ENCODE results near the gene CAMTA1.

CAMTA1 gene

DNA sequence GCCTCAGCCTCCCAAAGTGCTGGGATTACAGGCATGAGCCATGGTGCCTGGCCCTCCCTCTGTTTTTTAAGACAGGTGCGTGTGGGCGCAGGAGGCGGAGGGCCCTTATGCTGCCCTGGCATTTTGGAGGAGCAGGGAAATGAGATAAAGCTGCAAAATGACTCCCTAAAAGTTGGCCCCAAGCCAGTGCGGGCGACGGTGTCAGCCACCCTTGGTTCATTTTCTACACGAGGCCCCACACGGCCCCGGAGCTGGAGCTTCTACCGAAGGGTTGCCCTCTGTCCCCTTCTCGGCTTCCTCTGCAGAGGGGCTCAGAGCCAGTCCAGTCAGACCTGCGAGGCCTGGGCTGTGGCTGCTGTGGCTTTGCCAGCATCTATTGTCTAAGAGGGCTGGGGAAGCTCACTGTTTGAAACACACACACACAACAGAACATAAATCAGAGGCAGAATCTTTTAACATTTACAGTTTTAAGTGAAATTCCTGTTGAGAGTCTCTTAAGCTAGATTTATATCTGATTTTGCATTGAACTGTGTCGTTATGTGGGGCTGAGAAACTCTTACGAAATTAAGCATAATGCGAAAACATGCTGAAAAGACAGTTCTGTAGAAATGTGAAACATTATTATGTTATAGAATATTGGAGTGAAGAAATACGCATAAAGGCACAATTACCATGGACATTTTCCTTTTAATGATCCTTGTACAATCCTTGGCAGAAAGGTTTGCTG lies 255.9 kb downstream of the CAMTA1 start:
- DNase-seq (ENCODE audit: low spot score), result no peak

DNA sequence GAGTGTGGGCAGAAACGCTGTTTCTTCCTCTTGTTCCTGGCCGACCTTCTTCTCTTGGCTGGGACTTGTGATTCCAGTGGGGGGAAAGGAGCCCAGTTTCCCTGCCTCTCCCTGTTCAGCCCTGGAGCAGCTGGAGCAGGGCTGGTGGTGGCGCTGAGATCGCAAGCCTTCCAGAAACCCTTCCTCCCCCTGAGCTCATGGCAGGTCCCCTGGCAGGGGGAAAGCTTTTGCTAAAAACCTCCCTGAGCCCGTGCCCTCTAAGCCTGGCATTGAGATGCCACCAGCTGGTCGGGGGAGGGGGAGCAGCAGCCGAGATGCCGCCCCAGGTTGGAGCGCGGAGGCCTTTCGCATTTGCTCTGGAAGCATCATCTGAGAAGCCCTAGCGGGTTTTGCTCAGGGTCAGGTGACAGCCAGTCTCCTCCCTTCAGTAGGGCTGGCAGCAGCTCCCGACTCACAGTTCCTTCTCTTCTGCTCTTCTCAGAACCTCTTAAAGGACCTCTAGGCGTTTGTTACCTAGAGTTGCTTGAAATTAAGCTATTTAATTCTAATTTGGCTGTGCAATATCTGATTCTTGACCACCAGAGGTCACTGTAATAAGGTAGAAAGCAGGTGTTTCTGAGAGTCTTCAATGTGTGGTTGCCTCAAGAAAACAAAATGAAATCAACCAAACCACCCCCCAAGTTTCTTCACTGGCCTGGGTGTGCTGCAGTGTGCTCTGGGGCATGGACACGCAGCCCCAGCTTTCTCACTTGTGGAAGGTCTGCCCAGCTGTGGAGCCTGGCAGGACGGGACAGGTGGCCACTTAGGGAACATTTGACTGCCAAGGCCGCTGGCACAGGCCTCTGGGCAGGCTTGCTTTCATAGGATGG lies 257.3 kb downstream of the CAMTA1 start:
- peak; percentile 81 for DNase-seq (ENCODE audit: low spot score)

DNA sequence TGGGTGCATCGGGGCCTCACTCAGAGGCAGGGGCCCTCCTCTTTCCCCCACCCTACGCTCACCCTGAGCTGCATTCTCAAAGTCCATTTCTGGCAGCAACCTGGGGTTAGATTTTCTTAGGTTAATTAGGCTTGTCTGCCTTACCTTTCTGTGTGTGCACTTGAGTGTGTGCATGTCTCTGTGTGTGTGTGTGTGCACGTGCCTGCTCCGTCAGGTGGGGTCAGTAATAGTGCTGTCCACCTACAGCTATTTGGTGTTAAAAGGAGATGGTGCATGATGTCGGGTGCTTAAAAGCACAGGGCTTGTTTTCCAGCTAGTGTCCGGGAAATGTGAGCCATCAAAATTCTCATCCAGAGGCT lies 257.9 kb downstream of the CAMTA1 start:
- no peak for DNase-seq (ENCODE audit: low spot score)

DNA sequence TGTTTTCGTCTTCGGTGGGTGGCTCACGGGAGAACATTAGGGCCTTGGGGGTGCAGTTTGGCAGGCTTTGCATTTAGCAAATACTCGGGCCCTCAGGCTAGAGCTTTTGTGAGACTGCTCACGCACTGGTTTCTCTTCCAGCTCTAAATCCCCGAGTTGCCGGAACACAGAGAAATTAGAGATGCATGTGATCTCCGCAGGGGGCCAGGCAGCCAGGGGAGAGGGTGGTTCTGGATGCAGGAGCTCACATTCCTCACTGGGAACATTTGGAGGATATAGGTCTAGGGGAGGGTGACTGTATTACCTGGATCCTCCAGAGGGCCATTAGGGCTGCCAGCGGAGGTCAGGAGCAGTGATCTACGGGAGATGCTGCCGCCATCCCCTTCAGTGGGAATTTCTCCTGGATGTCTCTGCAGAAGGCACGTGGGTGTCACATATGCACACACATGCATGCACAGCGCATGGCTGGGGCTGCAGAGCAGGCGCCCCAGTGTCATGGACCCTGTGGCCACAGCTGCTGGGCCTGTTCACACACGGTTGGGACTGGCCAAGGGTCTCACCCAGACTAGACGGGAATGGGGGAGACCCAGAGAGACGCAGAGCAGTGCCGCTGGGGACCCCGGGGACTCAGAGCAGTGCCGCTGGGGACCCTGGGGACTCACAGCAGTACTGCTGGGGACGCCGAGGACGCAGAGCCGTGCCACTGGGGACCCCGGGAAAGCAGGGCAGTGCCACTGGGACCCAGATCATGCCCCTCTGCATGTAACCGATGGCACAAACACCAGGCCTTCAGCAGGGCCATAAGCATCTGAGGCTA lies 258.7 kb downstream of the CAMTA1 start:
- no peak for DNase-seq (ENCODE audit: low spot score)

DNA sequence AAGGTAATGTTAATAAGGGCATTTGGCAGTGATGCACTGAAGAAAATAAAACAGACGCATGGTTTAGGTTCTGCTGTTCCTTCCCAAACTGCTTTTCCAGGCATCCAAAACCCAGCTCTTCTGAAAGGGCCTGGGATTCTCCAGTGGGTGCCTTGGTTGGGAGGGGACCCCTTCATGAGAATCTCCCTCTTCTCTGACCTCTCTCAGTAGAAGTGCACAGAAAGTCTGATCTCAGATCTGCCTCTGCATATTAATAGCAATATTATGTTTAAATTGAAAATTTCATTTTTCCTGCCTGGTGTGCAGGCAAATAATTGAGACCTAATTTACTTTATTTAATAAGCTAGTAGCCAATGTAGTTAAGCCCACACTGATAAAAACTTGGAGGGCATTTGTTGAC lies 260.6 kb downstream of the CAMTA1 start:
- no peak for DNase-seq (ENCODE audit: low spot score)

DNA sequence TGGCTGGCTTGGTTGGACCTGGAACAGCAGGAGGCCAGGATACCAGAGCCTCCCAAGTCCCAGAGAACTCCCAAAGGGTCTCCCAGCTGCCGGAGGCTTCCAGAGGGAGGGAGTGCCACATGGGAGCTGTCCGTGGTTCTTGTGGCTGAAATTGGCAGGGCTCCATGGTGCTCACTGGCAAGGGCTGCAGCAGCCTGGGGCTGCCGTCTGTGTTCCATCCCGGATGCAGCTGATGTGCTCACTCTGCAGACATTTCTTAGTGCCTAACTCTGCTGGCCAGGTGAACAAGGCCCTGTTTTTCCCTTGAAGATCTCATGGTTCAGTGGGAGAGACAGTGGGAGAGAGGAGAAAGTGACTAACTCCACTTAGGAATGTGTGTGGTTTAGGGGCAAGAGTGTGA lies 261.1 kb downstream of the CAMTA1 start:
- DNase-seq (ENCODE audit: low spot score), result peak; percentile 20

DNA sequence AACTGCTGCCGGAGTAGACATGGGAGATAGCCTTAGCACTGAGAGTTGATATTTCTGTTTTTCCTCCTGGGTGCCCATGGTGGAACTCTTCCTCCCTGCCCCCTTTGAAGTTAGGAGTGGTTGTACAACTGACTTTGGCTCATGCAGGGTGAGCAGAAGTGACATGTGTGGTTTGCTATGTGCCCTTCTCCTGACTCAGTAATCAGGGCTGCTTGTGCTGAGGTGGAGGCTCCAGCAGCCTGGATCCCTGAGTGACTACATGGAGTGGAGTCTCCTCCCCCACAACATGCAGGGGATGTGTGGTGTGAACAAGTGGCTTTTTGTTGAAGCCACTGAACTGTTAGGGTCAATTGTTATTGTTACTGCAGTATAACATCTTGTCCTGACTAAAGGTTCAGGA lies 261.6 kb downstream of the CAMTA1 start:
- DNase-seq (ENCODE audit: low spot score), result no peak

DNA sequence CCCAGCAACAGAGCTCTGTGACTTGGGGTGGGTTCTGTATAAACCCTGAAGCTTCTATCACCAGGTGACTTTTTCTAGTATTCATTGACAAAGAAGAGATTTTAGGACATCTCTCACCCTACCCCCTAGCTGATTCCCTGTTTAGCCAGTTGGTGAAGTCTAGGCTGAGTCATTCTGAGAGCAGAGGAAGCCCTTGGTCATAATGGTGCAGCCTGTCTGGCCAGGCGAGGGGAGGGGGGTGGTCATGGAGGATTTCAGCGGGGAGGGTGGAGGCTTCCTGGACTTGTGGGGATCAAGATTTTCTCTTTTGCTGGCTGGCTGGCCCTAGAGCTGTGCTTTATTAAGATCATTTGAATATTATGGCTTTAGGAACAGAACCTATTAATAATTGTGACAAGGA lies 262.6 kb downstream of the CAMTA1 start:
- no peak for DNase-seq (ENCODE audit: low spot score)

DNA sequence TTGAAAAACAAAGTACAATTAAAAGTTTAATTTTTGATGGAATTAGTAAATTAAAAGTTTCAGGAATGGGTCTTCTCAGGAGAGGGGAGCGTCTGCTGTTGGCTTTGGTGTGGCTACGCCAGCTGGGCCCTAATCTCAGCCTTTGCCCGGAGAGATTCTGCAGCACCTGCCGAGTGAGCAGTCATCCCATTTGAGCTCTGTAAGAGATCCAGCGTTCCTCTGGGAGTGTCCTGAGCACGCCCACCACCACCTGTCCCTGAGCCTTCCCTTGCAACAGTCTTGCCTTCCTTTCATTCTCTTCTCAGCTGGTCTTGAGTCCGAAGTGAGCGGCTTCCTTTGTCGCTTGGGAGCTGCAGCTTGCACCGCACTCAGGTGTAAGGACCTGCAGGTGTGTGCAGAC lies 263.1 kb downstream of the CAMTA1 start:
- no peak for DNase-seq (ENCODE audit: low spot score)

DNA sequence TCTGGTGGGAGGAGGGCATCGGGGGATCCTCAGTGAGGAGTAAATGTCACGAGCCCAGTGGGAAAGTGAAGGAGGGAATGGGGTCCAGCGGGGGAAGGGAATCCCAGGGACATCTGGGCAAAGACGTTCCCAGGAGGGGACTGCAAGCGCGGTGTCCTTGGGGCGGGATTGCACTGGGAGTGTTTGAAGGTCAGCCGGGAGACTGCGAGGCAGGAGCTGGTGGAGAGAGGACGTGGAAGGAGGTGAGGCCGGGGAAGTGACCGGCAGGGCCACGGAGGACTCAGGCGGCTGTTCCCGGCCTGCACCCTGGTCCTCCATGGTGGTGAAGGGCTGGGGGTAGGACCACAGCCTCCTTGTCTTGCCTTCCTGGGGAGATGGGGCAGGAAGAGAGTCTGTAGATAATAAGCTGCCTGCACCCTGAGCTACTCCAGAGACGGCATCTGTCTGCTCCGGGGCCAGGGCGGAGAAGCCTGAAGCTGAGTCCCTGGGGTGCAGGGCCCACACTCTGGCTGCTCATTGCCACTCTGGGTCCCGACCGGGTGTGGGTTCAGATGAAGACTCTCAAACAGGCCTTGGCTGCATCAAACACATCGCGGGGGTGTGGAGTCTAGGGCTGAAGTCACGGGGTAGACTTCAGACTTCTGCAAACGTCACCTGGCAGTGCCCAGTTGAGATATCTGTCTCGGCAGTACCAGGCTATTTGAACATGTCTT lies 264.8 kb downstream of the CAMTA1 start:
- no peak for DNase-seq (ENCODE audit: low spot score)

DNA sequence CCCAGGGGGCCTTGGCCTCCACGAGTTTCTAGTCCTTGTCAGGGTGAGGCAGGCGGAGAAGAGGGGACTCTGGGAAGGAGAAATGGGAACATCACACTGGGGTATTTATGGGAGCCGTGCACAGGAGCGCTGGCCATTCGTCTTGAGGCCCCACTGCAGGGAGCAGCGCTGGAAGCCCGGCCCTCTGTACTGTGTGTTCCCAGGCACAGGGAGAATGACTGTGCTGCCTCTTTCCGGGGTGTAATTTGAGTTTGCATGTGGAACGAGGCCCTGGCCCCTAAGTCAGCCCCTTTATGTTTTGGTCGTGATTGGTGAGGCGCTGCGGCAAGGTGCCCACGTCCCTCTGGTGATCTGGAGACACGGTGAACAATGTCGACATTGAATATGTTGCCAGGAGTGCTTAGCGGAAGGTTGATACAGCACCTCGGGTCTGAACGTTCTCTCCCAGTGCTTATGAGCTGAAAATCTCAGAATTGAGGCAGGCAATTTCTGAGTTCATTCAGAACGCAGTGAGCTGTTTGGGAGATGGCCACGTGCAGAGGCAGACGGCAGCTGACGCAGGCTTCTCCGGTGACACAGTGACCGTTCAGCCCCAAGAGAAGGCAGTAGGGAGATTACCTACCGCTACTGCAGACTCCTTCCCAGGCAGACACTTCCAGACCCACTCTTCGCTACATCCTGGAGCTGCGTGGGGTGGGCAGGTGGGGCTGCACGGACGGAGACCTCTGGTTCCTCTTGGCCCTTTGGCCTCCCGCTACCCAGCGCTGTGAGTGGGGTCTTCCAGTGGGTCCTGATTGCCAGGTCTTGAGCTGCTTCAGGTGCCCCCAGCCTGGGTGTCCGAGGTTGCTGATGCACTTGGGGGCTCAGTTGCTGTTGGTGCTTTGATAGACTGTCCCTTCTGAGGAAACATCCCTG lies 265.8 kb downstream of the CAMTA1 start:
- DNase-seq (ENCODE audit: low spot score), result no peak

DNA sequence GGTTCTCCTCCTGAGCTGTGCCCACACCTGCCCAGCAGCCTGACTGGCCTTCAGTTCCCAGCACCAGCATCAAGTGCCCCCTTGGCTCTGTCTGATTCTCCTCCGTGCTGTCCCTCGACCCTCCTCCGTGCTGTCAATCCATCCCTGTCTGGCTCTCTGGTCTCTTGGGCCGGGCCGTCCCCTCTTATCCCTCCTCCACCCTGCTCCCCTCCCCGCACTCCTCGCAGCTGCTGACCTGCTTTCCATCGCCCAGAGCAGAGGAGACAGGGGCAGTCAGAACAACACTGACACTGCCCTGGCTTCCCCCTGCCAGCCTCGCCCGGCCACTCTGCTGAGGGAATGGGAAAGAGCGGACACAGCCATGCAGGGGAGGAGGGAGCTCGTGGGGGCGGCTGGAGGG lies 267.4 kb downstream of the CAMTA1 start:
- no peak for DNase-seq (ENCODE audit: low spot score)

DNA sequence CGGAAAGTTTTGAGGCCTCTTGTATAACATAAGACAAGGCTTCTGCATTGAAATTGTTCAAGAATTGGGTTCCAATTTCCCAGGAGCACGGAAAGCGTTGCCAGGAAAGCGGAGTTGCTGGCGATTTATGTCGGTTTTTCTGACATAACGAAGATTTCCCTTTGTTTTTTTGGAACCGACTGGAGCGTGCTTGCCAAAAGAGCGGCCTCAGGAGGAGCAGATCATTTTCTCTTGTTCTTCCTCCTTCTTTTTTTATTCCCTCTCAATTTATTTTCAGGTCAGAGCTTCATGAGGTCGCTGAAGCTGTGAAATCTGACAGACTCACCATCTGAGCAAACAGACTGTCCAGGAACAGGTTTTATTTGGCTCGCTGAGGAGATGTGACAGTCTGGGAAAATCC lies 275.5 kb downstream of the CAMTA1 start:
- peak; percentile 80 for DNase-seq (ENCODE audit: low spot score)

DNA sequence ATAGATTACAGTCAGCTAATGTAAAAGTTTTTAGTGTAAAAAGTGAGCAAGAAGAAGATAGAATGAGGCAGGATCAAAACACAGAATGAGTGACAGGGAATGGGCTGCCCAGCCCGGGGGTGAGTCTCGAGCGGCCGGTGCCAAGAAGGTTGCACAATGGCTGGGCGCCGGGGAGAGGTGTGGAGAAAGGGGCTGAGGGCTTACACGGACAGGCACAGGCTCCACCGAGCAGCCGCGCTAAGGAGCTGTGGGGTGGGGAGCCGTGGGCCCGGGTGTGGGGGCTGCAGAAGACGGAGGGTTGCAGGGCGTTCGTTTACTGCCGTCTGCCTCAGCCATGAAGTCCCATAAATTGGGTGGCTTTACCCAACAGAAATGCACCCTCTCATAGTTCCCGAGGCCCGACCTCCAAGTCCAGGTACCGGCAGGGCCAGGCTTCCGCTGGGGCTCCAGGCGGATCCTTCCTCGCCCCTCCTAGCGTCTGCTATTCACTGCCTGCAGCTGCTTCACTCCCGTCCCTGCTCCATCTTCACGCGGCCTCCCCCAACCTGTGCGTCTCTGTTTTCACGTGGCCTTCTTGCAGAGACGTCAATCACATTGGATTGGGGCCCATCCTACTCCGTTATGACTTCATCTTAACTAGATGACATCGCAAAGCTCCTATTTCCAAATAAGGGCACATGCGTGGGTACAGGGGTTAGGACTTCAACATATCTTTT lies 277.2 kb downstream of the CAMTA1 start:
- no peak for DNase-seq (ENCODE audit: low spot score)

DNA sequence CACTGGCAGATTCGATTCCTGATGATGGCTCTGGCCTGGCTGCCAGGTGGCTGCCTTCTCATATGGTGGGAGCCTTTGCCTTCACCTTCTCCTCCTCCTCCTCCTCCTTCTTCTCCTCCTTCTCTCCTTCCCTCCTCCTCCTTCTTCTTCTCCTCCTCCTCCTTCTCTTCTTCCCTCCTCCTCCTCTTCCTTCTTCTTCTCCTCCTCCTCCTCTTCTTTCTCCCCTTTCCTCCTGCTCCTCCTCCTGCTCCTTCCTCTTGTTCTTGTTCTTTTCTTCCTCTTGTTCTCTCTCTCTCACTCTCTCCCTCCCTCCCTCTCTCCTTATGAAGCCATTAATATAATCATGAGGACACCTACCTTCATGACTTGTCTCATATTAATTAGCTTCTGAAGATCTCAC lies 278.7 kb downstream of the CAMTA1 start:
- no peak for DNase-seq (ENCODE audit: low spot score)

DNA sequence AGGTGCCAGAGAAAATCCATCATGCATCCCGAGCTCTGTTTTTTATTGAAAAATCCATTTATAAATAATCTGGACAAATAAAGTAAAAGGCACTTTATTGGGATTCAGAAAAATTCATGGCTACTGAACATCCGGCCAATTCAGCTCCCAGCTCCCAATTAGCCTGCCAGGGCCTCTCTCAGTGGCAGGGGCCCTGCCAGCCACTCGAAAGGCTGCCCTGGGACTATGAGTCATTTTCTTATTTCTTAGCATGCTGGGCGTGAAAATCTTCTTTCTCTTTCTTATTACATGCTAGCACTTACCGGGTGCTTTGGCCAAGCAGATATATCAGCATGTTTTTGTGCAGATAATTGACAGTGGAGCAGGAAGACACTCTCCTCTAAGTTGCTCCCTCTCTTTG lies 283.3 kb downstream of the CAMTA1 start:
- DNase-seq (ENCODE audit: low spot score), result no peak

DNA sequence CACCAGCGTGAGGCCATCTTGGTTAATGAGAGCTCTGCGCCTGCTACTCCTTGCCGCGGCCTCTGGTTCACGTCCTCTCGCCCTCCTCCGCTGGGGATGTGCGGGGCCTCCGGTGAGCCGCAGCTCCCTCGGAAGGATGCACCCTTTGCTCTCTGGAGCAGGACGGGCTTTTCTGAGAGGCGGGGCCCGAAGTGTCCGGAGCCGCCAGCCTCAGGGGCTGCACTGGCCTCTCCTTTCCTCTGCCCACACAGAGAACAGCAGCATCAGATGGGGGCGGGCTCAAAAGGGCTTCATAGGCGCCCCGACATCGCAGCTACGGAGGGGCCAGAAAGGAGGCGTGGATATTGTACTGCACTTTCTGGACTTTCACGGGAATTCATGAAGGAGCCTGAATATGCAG lies 284.7 kb downstream of the CAMTA1 start:
- no peak for DNase-seq (ENCODE audit: low spot score)

DNA sequence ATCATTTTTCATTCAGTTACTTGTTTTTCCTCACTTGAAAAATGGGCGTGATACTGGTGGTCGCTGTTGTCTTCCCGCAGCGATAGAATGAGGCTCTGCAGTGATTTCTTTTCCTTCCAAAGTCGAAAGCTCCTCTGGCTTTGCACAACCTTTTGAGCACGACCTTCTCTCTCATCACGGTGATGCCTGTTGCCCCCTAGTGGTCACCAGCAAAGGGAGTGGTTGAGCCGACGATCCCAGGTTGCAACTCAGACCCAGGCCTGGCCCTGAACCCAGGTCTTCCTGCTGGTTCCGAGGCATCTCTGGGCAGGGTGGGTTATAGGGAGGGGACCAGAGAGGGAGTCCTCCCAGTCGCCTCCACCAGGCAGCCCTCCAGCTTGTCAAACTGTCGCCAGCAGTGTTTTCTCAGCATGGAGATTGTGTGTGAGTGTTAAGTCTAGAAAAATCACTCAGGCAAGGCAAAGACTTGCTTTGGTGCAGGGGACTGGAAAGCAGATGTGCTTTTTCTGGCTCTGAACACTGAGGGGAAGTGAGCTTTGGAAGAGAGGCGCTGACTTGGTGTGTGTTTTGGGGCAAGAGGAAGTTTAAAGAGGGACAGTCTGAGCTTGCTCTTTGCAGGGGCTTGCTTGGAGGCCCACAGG lies 285.3 kb downstream of the CAMTA1 start:
- peak; percentile 73 for DNase-seq (ENCODE audit: low spot score)

DNA sequence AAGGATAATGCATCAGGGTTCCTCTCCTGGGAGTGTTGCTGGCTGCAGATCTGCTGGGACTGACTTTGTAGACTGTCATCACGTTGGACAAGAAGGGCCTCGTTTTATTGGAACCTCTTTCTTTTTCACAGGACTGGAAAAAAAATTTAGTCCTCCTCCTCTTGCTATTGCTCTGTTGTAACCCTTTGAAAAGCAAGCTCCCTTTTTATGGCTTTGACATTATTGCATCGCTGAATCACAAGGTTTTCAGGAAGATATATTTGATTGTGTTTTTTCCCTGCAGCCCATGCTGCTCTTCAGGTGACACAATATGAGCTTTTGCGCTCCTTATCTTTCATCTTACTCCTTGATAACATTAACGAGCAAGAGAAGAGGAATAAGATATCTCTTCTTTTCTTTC lies 290.9 kb downstream of the CAMTA1 start:
- no peak for DNase-seq (ENCODE audit: low spot score)

DNA sequence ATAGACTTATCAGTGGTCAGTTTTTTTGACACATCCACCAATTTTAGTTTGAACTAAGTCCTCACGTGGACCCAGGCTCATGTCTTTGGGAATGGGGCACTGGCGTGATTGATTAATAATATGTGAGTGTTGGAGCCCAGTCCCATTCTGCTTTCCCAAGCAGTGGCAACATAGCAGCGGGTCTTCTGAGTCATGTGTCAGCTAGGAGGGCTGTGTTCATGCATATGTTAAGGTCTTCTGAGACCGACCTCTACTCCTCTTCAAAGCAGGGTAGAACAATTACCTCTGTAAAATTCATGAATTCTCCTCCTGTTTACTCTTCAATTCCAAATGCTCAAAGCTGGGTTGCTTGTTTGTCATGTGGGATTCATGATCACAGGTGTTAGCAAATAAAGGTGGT lies 291.3 kb downstream of the CAMTA1 start:
- DNase-seq (ENCODE audit: low spot score), result no peak

All from cerebellar cortex (tissue), 1 donor.